Ascending aorta (tissue), 2 donors: ENCODE measurements around the gene MRPS11. TPM values are rescaled to one million over a fixed set of nuclear protein-coding genes. Genes with fewer than 3 reads are reported as not detected.

ENCODE experiments used
- DNase-seq, 2 donors: peaks; one replicate each; pipeline ENCODE4 v3.0.0-alpha.2; 2019; ENCODE audit warnings: low spot score in 2 of 2
- H3K27ac ChIP-seq, 2 donors: fragments of 200-600 bp; sonication (generic); one replicate each; pipeline ENCODE4 v1.5.1; 2016 to 2017; ENCODE audit warnings: mild to moderate bottlenecking in 1 of 2
- H3K27me3 ChIP-seq: fragments of 200-600 bp; sonication (generic); one replicate; pipeline ENCODE4 v1.5.1; 2017
- H3K36me3 ChIP-seq, 2 donors: fragments of 200-600 bp; sonication (generic); one replicate each; pipeline ENCODE4 v1.5.1; 2016
- H3K4me1 ChIP-seq, 2 donors: fragments of 200-600 bp; sonication (generic); one replicate each; pipeline ENCODE4 v1.5.1; 2016 to 2017; ENCODE audit warnings: mild to moderate bottlenecking in 1 of 2
- H3K4me3 ChIP-seq, 2 donors: fragments of 200-600 bp; sonication (generic); one replicate each; pipeline ENCODE4 v1.5.1; 2016 to 2017; ENCODE audit warnings: mild to moderate bottlenecking in 1 of 2
- H3K9me3 ChIP-seq, 2 donors: fragments of 200-600 bp; sonication (generic); one replicate each; pipeline ENCODE4 v1.5.1; 2016
- intact Hi-C: fragments of 100-400 bp; cut with DNase I; formaldehyde crosslinking; loops from one replicate; pipeline ENCODE4 v1.15.1; 2023
- total RNA-seq: library from RNA; depleted of rRNA; stranded (reverse); fragments of >200 nt; gene quantifications from one replicate; pipeline ENCODE4 v1.1.0, GENCODE V29; 2016
- TF ChIP-seq, protein P1 (sequence below), 3 experiments: fragments of 200-600 bp in 2 of 3; fragments of 450-650 bp in 1 of 3; sonication (generic) in 2 of 3; IDR thresholded peaks; one replicate each; pipeline ENCODE4 v1.5.1; 2016 to 2019; ENCODE audit warnings: antibody characterized with exemption in 3 of 3, mild to moderate bottlenecking in 1 of 3, moderate library complexity in 1 of 3

The MRPS11 gene
- total RNA-seq, 1 donor from 2014 or later = 29.4 TPM

- no peaks in the 10 kb centered on the region for H3K9me3 ChIP-seq
These were observed 20.5 kb downstream of the MRPS11 start for GRCh38 chr15:88487796-88488523.

GRCh38 chr15:88489321-88489720, 21.8 kb downstream of the MRPS11 start:
- TF ChIP-seq, protein P1, sequence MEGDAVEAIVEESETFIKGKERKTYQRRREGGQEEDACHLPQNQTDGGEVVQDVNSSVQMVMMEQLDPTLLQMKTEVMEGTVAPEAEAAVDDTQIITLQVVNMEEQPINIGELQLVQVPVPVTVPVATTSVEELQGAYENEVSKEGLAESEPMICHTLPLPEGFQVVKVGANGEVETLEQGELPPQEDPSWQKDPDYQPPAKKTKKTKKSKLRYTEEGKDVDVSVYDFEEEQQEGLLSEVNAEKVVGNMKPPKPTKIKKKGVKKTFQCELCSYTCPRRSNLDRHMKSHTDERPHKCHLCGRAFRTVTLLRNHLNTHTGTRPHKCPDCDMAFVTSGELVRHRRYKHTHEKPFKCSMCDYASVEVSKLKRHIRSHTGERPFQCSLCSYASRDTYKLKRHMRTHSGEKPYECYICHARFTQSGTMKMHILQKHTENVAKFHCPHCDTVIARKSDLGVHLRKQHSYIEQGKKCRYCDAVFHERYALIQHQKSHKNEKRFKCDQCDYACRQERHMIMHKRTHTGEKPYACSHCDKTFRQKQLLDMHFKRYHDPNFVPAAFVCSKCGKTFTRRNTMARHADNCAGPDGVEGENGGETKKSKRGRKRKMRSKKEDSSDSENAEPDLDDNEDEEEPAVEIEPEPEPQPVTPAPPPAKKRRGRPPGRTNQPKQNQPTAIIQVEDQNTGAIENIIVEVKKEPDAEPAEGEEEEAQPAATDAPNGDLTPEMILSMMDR (IDR thresholded peaks at IDR 0.05) = no peak
- no peak for DNase-seq
- H3K36me3 ChIP-seq = no peaks in the 10 kb centered on the region
- H3K4me3 ChIP-seq = no peak overlapping the region
- H3K4me1 ChIP-seq = no peaks in the 10 kb centered on the region
- H3K27ac ChIP-seq = no peak overlapping the region
- H3K27me3 ChIP-seq = no peaks in the 10 kb centered on the region
- intact Hi-C loops = no loop called here
- no peaks in the 10 kb centered on the region for H3K9me3 ChIP-seq

More at GRCh38 chr15:88487796-88488523, 20.5 kb downstream of the MRPS11 start:
- no peak for DNase-seq
- Histone ChIP-seq H3K36me3 (no peaks in the 10 kb centered on the region), H3K27me3 (no peaks in the 10 kb centered on the region), H3K4me1 (no peaks in the 10 kb centered on the region), H3K4me3 (no peak overlapping the region), H3K27ac (no peak overlapping the region)
- intact Hi-C loops = no loop called here
- TF ChIP-seq, protein P1 (IDR thresholded peaks at IDR 0.05) = no peak

DNA sequence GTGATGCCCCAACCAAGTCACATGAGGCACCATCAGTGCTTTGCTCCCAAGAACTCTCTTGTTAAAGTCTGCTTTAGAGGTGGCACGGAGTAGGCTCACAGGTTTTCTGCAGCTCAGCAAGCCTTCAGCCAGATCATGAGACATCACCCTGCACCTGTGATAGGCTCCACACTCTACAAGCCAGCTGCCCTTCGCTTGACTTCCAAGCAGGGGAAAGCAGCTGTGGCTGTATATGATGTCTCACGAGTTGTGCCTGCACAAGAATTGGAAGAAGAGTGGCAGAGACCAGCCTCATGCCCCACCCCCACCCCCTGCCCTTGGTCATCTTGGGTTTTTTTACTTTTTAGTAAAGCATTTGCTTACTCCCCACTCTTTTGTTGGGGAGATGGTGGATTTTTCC, 22.5 kb downstream of the MRPS11 start:
- intact Hi-C loops = no loop called here
- TF ChIP-seq, protein P1 (IDR thresholded peaks at IDR 0.05) = no peak
- DNase-seq = no peak
- no peak overlapping the region for H3K27ac ChIP-seq
- no peaks in the 10 kb centered on the region for H3K9me3 ChIP-seq
- H3K4me1 ChIP-seq = no peaks in the 10 kb centered on the region
- H3K4me3 ChIP-seq = no peak overlapping the region
- no peaks in the 10 kb centered on the region for H3K36me3 ChIP-seq
- no peaks in the 10 kb centered on the region for H3K27me3 ChIP-seq

DNA sequence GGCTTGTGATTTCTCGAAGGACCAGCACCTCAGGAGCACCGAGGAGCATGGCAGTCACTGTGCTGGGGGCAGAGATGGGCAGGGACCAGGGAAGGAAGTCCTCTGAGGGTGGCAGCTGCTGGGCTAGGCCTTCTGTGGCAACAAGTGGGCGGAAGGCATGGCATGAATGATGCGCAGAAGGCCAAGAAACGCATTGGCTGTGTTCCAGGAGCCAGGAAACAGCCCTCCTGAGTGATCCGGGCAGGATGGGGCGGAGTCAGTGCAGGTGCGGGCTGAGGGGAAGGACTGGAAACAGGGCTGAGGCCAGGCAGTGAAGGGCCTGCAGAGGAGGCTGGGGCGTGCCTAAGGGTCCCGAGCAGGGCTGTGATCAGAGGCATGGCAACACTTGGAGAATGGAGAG, 23.6 kb downstream of the MRPS11 start:
- intact Hi-C loops = no loop called here

DNA sequence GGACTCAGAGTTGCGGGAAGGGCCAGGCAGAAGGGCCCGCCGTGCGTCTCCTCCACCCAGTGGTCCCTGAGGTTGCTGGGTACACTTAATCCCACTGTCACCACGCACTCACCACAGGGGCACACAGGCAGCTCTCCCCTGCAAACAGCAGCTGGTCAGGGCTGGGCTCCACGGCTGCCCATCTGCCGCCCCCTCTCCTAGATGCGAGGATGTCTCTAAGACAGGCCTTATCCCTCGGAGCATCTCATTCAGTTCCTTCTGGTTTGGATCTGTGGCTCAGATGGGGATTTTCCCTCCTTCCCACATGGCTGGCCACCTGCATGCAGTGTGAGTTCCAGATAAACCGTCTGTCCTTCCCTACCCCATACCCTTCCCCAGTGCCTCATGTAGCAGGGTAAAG, 26.3 kb downstream of the MRPS11 start:
- no peak for DNase-seq
- Histone ChIP-seq H3K4me3 (no peak overlapping the region), H3K36me3 (no peaks in the 10 kb centered on the region), H3K27ac (no peak overlapping the region), H3K9me3 (no peaks in the 10 kb centered on the region), H3K27me3 (no peaks in the 10 kb centered on the region), H3K4me1 (no peaks in the 10 kb centered on the region)
- TF ChIP-seq, protein P1 (IDR thresholded peaks at IDR 0.05) = no peak
- intact Hi-C loops = no loop called here

More for the DNA sequence above, 23.6 kb downstream of the MRPS11 start:
- DNase-seq = no peak
- no peak overlapping the region for H3K27ac ChIP-seq
- no peaks in the 10 kb centered on the region for H3K4me1 ChIP-seq
- TF ChIP-seq, protein P1 (IDR thresholded peaks at IDR 0.05) = no peak
- no peaks in the 10 kb centered on the region for H3K36me3 ChIP-seq
- no peak overlapping the region for H3K4me3 ChIP-seq
- no peaks in the 10 kb centered on the region for H3K27me3 ChIP-seq
- no peaks in the 10 kb centered on the region for H3K9me3 ChIP-seq
